HFF-Myc (cell line): ENCODE results near the gene TM4SF1.

Source experiments
- DNase-seq: peaks from one replicate; pipeline ENCODE4 v3.0.0-alpha.2; 2011; ENCODE audit warnings: low read depth; ENCODE audit errors: extremely low read depth
- H3K4me3 ChIP-seq: replicated peaks from 2 replicates; pipeline ENCODE4 v1.5.1; 2011; ENCODE audit warnings: low read depth, mild to moderate bottlenecking, control low read depth, low read length
- TF ChIP-seq, protein P1 (sequence below): IDR thresholded peaks from 2 replicates; pipeline ENCODE4 v1.5.1; 2012; ENCODE audit warnings: mild to moderate bottlenecking, low read depth, low read length, control low read depth; ENCODE audit errors: missing control alignments

The TM4SF1 gene

DNA sequence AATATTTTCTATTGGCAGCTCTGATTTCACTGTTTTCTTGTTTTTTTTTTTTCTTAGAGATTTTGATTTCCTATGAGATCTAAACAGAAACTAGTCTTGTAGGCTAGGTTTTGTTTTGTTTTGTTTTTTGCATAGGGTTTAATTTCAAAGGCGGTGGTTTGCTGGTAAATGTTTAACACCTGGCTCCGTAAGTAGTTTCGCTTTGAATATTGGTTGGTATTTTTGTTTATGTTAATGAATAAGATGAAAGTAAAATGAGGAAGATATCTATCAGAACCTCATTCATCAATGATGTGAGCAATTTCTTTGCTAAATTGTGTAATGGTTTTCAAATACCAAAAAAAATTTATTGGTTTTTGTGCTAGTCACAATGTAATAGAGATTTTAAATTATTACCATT is 39.7 kb upstream of the TM4SF1 start:
- TF ChIP-seq, protein P1, sequence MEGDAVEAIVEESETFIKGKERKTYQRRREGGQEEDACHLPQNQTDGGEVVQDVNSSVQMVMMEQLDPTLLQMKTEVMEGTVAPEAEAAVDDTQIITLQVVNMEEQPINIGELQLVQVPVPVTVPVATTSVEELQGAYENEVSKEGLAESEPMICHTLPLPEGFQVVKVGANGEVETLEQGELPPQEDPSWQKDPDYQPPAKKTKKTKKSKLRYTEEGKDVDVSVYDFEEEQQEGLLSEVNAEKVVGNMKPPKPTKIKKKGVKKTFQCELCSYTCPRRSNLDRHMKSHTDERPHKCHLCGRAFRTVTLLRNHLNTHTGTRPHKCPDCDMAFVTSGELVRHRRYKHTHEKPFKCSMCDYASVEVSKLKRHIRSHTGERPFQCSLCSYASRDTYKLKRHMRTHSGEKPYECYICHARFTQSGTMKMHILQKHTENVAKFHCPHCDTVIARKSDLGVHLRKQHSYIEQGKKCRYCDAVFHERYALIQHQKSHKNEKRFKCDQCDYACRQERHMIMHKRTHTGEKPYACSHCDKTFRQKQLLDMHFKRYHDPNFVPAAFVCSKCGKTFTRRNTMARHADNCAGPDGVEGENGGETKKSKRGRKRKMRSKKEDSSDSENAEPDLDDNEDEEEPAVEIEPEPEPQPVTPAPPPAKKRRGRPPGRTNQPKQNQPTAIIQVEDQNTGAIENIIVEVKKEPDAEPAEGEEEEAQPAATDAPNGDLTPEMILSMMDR: no peak
- no peak overlapping the region for H3K4me3 ChIP-seq
- no peak for DNase-seq

DNA sequence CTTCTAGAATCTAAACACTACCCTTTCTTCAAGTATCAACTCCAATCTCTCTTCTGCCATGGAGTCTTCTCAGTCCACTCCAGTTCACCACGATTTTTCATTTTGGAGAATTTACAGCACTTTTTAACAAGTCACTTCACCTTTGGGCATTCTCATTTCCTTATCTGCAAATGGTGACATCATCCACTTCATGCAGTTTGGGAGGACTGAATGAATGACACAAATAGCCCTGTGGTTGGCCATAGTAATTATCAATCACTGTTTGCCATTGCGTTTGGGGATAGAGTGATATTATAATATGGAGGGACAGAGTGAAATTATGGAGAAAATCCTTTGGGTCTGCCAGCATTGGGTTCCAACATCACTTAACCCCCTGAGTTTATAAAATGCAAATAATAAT is 38.0 kb upstream of the TM4SF1 start:
- no peak for DNase-seq
- no peak overlapping the region for H3K4me3 ChIP-seq
- TF ChIP-seq, protein P1: no peak

DNA sequence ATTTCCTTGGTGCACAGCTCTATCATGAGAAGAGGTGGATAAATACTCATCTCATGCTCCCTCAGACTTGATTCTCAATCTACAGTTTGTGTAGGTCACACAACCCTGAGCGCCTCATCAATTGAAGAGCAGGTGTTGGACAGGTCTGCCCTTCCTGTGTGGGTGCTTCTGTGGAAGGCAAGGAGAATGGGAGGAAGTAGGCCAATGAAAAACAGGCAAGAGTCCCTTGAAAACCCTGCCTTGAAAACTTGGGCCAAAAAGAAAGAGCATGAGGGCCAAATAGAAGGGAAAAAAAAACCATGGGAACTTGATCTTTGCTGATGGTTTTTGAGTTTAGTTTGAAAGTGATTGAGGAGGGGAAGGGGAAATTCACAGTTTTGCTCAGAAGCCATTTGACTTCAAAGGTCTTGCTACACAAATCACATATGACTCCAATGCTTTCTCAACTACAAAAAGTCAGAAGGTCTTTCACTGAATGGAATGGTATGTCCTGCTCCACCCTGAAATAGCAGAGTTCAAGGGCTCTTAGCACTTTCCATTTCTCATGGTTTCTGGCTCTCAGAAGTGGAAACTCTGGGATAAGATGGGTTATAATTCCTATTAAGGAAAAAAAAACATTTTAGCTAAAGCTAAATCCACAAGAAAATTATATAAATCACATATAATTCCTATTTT is 37.2 kb upstream of the TM4SF1 start:
- TF ChIP-seq, protein P1: no peak
- H3K4me3 ChIP-seq: no peak overlapping the region
- DNase-seq: no peak

DNA sequence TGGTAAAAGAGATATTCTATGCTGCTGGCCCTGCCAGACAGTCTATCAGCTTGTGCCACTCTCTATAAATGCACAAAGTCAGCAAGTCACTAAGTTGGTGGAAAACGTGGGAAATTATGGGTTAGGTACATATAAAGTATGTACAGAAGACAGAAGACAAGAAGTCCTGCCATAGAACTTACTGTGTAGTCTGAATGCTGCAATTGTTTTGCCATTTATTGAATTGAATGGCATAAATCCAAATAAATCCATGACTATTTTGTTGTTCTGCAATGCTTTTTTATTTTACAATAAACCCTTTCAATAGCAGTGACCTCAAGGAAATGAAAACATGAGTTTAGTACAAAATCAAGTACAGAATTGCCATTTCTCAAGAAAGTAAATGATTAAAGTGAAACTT is 34.1 kb upstream of the TM4SF1 start:
- DNase-seq: no peak
- H3K4me3 ChIP-seq: no peak overlapping the region
- TF ChIP-seq, protein P1: no peak

DNA sequence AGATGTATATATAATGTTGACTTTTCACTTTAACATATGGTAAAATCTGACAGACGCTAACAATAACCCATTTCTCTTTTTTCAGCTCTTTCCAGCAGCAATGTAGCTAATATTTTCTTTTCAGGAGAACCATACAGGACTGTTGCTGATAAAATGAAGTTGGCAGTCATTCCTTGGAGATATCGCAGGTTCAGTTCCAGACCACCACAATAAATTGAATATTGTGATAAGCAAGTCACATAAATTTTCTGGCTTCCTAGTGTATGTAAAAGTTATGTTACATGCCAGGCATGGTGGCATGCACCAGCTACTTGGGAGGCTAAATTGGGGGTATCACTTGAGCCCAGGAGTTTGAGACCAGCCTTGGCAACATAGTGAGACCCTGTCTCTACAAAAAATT is 31.9 kb upstream of the TM4SF1 start:
- H3K4me3 ChIP-seq: no peak overlapping the region
- TF ChIP-seq, protein P1: no peak
- no peak for DNase-seq

DNA sequence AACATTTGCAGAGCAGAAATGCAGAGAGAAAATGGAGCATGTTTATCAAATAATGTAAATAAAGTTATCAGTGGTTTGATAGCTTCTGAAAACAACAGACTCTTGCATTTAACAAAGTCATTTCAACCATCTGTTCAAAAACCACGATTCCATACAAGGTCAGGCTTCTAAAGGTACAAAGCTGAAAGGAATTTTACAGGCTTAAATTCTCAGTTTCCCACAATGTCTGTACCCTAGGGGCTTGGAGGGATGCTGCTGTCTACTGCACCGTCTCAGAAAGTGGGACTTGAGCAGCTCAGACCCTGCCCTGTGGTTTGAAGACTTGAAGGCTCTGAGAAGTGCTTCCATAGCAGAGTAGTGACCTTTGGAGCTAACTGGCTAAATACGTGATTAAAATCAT is 30.4 kb upstream of the TM4SF1 start:
- no peak overlapping the region for H3K4me3 ChIP-seq
- DNase-seq: no peak
- TF ChIP-seq, protein P1: no peak

DNA sequence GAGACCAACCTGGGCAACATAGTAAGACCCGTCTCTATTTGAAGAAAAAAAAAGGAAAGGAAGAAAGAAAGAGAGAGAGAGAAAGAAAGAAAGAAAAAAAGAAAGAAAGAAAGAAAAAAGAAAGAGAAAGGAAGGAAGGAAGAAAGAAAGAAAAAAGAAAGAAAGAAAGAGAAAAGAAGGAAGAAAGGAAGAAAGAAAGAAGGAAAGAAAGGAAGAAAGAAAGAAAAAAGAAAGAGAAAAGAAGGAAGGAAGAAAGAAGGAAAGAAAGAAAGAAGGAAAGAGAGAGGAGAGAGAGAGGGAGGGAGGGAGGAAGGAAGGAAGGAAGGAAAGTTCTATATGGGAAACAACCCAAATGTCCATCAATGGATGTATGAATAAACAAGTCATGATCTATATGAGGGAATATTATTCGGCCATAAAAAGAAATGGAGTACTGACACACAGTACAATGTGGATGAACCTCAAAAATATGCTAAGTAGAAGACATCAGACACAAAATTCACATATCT is 28.8 kb upstream of the TM4SF1 start:
- H3K4me3 ChIP-seq: no peak overlapping the region
- TF ChIP-seq, protein P1: no peak
- no peak for DNase-seq
